K562 (cell line): Measurements from ENCODE around the gene CDX1.

Source experiments
- HES1 ChIP-seq: fragments of 450-650 bp; IDR thresholded peaks from 2 replicates; pipeline ENCODE4 v1.6.1; 2016; ENCODE audit warnings: low read depth, mild to moderate bottlenecking, moderate library complexity
- JUNB ChIP-seq: fragments of 450-650 bp; formaldehyde crosslinking; conservative IDR thresholded peaks from 2 replicates; pipeline ENCODE4 v1.4.0; 2020; ENCODE audit warnings: mild to moderate bottlenecking
- YY1 ChIP-seq, 3 experiments: IDR thresholded peaks; 2 replicates each; pipeline ENCODE4 v1.6.1; 2011; ENCODE audit warnings: low read length in 2 of 3, mild to moderate bottlenecking in 2 of 3, moderate library complexity in 2 of 3, borderline replicate concordance in 1 of 3, control low read depth in 1 of 3, low read depth in 1 of 3; ENCODE audit not compliant: insufficient read depth in 3 of 3, insufficient replicate concordance in 2 of 3, control insufficient read depth in 1 of 3, insufficient read length in 1 of 3; ENCODE audit errors: extremely low read depth in 1 of 3
- ZKSCAN1 ChIP-seq: fragments of 150-350 bp; IDR thresholded peaks from 2 replicates; pipeline ENCODE4 v1.6.1; 2016; ENCODE audit warnings: low read depth, low read length
- TF ChIP-seq, protein P1 (sequence below), 2 experiments: fragments of 150-350 bp in 1 of 2; IDR thresholded peaks; 2 replicates each; pipeline ENCODE4 v1.6.1; 2012 to 2016; ENCODE audit warnings: low read depth in 2 of 2, low read length in 2 of 2, mild to moderate bottlenecking in 1 of 2, moderate library complexity in 1 of 2
- TF ChIP-seq, protein P2 (sequence below): sonication (generic); formaldehyde crosslinking; IDR thresholded peaks from 2 replicates; pipeline ENCODE4 v1.5.0; 2020; ENCODE audit warnings: missing genetic modification reagents
- TF ChIP-seq, protein P3 (sequence below), 3 experiments: IDR thresholded peaks in 2 of 3; conservative IDR thresholded peaks in 1 of 3; 2 replicates each; pipeline ENCODE4 v1.5.1; 2011 to 2012; ENCODE audit warnings: low read length in 3 of 3, mild to moderate bottlenecking in 3 of 3, control low read depth in 2 of 3, improper control_type of control experiment in 1 of 3, inconsistent platforms in 1 of 3, low read depth in 1 of 3, mixed read lengths in 1 of 3, moderate library complexity in 1 of 3; ENCODE audit not compliant: insufficient read depth in 2 of 3

- TF ChIP-seq, protein P1, sequence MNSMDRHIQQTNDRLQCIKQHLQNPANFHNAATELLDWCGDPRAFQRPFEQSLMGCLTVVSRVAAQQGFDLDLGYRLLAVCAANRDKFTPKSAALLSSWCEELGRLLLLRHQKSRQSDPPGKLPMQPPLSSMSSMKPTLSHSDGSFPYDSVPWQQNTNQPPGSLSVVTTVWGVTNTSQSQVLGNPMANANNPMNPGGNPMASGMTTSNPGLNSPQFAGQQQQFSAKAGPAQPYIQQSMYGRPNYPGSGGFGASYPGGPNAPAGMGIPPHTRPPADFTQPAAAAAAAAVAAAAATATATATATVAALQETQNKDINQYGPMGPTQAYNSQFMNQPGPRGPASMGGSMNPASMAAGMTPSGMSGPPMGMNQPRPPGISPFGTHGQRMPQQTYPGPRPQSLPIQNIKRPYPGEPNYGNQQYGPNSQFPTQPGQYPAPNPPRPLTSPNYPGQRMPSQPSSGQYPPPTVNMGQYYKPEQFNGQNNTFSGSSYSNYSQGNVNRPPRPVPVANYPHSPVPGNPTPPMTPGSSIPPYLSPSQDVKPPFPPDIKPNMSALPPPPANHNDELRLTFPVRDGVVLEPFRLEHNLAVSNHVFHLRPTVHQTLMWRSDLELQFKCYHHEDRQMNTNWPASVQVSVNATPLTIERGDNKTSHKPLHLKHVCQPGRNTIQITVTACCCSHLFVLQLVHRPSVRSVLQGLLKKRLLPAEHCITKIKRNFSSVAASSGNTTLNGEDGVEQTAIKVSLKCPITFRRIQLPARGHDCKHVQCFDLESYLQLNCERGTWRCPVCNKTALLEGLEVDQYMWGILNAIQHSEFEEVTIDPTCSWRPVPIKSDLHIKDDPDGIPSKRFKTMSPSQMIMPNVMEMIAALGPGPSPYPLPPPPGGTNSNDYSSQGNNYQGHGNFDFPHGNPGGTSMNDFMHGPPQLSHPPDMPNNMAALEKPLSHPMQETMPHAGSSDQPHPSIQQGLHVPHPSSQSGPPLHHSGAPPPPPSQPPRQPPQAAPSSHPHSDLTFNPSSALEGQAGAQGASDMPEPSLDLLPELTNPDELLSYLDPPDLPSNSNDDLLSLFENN (IDR thresholded peaks at IDR 0.05; ENCODE audit: low read depth in 2 of 2, low read length in 2 of 2) = no peak
- TF ChIP-seq JUNB (CRISPR knock-in tag) (no peak), ZKSCAN1 (no peak), HES1 (no peak), YY1 (IDR thresholded peaks at IDR 0.05; ENCODE audit: borderline replicate concordance in 1 of 3, control insufficient read depth in 1 of 3, extremely low read depth in 1 of 3, insufficient read depth in 3 of 3, insufficient read length in 1 of 3, insufficient replicate concordance in 2 of 3, low read depth in 1 of 3, low read length in 2 of 3) (no peak)
- TF ChIP-seq, protein P2, sequence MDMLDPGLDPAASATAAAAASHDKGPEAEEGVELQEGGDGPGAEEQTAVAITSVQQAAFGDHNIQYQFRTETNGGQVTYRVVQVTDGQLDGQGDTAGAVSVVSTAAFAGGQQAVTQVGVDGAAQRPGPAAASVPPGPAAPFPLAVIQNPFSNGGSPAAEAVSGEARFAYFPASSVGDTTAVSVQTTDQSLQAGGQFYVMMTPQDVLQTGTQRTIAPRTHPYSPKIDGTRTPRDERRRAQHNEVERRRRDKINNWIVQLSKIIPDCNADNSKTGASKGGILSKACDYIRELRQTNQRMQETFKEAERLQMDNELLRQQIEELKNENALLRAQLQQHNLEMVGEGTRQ (CRISPR knock-in tag) = no peak
- TF ChIP-seq, protein P3, sequence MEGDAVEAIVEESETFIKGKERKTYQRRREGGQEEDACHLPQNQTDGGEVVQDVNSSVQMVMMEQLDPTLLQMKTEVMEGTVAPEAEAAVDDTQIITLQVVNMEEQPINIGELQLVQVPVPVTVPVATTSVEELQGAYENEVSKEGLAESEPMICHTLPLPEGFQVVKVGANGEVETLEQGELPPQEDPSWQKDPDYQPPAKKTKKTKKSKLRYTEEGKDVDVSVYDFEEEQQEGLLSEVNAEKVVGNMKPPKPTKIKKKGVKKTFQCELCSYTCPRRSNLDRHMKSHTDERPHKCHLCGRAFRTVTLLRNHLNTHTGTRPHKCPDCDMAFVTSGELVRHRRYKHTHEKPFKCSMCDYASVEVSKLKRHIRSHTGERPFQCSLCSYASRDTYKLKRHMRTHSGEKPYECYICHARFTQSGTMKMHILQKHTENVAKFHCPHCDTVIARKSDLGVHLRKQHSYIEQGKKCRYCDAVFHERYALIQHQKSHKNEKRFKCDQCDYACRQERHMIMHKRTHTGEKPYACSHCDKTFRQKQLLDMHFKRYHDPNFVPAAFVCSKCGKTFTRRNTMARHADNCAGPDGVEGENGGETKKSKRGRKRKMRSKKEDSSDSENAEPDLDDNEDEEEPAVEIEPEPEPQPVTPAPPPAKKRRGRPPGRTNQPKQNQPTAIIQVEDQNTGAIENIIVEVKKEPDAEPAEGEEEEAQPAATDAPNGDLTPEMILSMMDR (IDR thresholded peaks at IDR 0.05 in 2 of 3, conservative IDR thresholded peaks at IDR 0.05 in 1 of 3; ENCODE audit: insufficient read depth in 2 of 3, low read depth in 1 of 3, low read length in 3 of 3) = no peak
Measured at GRCh38 chr5:150208187-150209098, 41.9 kb downstream of the CDX1 start.
